ENCODE measurements around the gene LY6G5B.
A peak's percentile ranks its signal among the peaks of the same experiment; 100 is the strongest.

LY6G5B gene

DNA sequence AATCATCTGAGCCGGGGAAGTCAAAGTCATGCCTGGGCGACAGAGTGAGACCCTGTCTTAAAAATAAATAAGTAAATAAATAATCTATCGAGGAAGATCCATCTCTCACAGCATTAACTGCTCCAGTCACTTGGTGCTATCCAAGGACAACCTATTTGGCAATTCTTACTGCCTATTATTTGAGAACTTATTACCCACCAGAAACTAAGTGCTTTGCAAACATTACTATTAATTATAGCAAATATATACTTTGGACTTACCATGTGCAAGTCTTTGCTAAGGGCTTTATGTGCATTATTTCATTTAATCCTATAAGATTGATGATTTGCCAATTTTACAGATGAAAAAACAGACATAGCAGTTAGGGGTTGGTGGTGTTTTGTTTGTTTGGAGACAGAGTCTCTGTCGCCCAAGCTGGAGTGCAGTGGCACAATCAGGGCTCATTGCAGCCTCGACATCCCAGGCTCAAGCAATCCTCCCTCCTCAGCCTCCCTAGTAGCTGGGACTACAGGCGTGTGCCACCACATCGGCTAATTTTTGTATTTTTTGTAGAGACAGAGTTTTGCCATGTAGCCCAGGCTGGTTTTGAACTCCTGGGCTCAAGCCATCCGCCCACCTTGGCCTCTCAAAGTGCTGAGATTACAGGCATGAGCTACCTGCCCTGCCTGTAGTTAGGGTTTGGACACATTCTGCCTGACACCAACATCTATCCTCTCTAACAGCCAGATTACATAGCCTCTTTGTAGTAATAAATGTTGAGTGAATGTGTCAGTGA is 15.0 kb upstream of the LY6G5B start:
- DNase-seq (ENCODE audit: insufficient read length, low spot score) (no peak), FAIRE-seq (no peak)
- TF ChIP-seq POLR2A (IDR thresholded peaks at IDR 0.05; ENCODE audit: low read depth, low read length) = no peak

DNA sequence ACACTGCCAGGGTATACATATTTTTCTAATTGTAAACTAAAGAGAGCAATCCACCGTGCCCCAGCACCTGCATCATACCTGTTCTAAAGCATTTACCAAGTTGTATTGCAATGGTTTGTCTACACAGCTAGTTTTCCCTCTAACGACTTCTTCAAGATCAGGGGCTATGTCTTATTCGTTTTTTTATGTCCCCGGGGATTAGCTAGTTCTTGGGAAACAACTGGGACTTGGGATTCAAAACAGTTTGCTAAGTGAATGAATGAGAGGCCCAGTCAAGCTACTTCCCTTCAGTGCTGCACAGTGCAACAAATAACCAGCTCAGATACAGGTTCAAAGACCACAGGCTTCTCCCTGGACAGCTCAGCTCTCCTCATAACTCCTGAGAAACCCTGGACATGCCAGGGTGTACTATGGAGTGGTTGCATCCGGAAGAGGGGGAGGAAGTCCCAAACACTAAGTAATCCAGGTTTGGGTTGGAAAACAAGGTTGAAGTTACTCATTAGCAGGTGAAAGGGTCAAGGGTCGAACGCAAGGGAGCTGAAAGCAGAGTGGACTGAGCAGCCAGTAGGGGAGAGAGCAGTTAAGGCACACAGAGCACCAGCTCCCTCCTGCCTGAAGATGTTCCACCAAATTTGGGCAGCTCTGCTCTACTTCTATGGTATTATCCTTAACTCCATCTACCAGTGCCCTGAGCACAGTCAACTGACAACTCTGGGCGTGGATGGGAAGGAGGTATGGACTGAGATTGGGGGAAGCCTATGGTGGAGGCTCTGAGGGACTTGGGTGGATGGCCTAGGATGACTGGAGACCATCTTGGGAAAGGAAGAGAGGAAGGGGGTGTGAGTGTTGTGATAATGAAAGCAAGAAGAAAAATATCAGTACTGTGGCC is 14.2 kb upstream of the LY6G5B start, which contains the start of gene APOM:
APOM (plus strand) TSS at position 546 of the 889 bp plus-strand sequence; CDS start at position 619, 73 bp downstream.
- DNase-seq (ENCODE audit: insufficient read length, low spot score) (no peak), FAIRE-seq (no peak)
- no peak for TF ChIP-seq POLR2A (IDR thresholded peaks at IDR 0.05; ENCODE audit: low read depth, low read length)

DNA sequence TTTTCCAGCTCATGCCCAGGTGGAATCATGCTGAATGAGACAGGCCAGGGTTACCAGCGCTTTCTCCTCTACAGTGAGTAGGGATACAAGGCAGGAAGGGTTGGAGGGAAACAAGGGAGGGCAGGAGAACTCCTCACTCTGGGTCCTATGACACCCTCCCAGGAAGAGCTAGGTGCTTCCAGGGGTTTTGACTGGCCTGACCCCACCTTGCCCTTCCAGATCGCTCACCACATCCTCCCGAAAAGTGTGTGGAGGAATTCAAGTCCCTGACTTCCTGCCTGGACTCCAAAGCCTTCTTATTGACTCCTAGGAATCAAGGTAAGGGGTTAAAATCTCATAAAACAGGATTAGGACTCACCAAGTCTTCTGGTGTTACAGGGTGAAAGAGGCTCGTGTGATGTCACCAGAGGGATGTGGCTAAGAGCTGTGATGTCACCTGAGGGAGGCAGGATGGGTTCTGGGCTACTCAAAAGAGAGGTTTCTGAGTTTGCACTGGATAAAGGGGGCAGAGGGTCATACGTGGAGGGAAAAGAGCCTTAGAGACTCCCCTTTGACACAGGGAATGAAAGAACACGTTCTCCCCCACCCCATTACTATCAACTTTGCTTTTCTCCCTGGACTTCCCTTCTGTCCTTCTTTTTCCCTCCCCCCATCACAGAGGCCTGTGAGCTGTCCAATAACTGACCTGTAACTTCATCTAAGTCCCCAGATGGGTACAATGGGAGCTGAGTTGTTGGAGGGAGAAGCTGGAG is 12.2 kb upstream of the LY6G5B start:
- no peak for FAIRE-seq
- no peak for TF ChIP-seq POLR2A (IDR thresholded peaks at IDR 0.05; ENCODE audit: low read depth, low read length)
- DNase-seq (ENCODE audit: insufficient read length, low spot score) = no peak

DNA sequence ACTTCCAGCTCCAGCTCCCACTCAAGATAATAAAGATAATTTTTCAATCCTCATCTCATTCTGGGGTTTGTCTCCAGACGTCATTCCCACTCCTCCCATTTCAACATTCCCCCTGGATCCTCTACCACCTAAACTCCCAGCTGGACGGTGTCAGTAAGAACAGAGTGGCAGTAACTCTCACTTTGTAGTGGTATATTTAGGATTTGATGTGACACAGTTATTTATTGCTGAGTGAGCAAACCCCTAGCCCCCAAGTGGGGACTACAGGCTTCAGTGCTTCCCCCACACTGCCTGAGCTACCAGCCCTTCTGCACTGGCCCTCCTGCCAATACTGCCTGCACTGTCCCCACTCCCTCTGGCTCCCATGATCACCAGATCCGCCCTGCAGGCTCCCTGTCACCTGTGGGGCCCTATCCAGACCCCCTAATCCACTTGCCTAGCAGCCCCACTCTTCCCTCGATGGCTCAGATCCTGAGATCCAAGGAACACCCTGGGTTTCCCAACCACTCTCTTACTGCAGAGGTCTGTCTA is 11.6 kb upstream of the LY6G5B start:
- TF ChIP-seq POLR2A (IDR thresholded peaks at IDR 0.05; ENCODE audit: low read depth, low read length) = no peak
- DNase-seq (ENCODE audit: insufficient read length, low spot score) (no peak), FAIRE-seq (no peak)

DNA sequence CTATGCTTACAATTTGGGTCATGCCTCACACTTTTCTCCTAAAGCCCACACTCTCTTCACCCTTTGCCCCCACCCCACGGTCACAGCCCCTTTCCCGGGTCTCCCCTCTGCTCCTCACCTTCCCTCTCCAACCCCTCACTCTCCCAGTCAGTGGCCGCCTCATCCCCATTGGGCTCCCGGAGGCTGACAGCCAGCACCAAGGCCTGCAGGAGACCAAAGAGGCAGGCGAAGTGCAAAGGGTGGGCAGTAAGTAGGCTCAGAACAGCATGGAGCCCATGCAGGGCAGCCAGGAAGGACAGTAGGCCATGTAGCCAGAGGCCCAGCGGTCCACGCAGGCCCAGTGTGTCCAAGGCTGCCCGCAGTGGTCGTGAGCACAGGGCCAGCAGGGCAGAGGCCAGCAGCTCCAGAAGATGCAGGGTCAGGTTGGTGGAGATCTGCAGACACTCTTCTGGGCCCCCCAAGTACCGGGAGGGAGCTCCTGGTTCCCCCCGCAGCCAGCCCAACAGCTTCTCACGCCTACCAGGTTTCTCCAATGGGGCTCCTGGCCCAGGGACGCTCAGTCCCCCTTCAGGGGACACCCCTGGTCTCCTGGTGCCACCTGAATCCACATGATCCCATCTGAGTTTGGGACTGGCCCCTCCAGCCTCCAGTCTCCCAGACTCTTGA is 10.7 kb upstream of the LY6G5B start:
- TF ChIP-seq POLR2A (IDR thresholded peaks at IDR 0.05; ENCODE audit: low read depth, low read length) = no peak
- DNase-seq (ENCODE audit: insufficient read length, low spot score) = no peak
- FAIRE-seq = no peak

DNA sequence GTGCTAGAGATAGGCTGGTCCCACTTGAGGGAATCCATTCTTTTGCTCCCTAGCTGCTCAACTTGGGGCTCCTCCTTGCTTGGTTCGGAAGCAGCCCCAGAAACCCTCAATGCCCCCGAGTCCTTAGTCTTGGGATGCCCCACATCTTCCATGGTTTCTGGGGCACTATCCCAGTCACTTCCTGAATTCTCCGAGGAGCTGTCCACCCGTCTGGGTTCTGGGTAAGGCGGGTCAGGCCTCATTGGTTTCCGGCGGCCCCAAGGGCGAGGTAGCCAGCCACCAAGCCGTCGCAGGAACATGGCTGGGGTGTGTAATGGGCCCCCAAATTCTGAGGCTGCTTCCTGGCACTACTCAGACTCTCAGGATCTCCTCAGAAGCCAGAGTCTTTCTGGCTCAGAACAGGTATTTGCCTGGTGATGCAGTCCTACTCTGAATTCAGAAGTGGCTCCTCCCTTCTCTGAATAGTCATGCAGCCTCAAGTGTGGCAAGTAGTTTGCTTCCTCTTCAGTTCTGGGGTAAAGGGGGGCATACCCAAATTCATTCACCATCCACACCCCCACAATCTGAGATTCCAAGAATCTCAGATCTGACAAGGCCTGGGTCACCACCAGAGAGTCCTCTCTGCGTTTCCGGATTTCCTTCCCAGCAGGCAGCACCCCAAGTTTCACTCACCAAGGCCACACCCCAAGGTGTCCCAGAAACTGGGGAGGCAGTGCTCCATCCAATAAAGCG is 10.0 kb upstream of the LY6G5B start:
- no peak for FAIRE-seq
- TF ChIP-seq POLR2A (IDR thresholded peaks at IDR 0.05; ENCODE audit: low read depth, low read length) = no peak
- DNase-seq (ENCODE audit: insufficient read length, low spot score) = no peak

DNA sequence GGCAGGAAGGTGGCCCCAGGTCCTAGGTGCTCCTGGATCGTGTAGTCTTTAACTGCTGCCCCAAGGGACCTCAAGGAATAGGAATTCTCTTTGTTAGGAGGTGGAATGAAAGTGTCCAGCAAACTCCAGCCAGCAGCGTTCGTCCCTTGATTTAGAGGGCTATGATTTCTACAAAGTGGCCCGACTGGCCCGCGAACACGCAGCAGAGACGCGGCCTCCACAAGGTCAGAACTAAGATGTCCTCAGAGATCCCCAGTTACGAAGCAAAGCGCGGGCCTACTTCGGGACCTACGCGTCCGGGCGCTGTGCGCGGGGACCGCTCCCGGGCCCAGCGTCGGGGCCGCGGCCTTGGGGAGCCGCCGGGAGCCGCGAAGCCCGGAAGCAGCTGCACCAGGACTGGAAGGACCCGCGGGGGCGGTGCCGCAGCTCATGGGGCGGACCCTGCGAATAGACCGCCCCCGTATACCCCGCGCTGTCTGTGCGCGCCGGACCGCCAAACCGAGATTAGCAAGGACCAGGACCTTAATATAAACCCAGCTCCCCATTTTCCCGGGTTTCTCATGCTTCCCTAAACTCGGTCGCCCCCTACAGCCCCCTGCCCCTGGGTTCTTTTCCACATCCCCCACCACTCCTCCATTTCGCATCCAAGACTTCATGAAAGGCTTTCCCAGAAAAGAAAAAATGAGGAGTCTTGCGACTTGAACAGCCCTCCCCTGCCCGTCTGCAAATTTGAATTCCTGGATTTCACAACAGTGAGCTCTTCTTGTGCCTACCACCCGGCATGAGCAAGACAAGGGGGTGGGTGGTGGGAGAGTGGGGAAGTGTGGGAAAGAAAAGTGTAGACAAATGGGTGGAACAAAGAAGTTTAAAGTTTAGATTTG is 9.2 kb upstream of the LY6G5B start, which contains the start of gene C6orf47:
C6orf47 (minus strand) TSS at position 398 of the 881 bp plus-strand sequence. CDS start 831 bp downstream, outside the sequence.
- FAIRE-seq = no peak
- DNase-seq (ENCODE audit: insufficient read length, low spot score) = peak; percentile 81
- TF ChIP-seq POLR2A (IDR thresholded peaks at IDR 0.05; ENCODE audit: low read depth, low read length) = peak; percentile 79

DNA sequence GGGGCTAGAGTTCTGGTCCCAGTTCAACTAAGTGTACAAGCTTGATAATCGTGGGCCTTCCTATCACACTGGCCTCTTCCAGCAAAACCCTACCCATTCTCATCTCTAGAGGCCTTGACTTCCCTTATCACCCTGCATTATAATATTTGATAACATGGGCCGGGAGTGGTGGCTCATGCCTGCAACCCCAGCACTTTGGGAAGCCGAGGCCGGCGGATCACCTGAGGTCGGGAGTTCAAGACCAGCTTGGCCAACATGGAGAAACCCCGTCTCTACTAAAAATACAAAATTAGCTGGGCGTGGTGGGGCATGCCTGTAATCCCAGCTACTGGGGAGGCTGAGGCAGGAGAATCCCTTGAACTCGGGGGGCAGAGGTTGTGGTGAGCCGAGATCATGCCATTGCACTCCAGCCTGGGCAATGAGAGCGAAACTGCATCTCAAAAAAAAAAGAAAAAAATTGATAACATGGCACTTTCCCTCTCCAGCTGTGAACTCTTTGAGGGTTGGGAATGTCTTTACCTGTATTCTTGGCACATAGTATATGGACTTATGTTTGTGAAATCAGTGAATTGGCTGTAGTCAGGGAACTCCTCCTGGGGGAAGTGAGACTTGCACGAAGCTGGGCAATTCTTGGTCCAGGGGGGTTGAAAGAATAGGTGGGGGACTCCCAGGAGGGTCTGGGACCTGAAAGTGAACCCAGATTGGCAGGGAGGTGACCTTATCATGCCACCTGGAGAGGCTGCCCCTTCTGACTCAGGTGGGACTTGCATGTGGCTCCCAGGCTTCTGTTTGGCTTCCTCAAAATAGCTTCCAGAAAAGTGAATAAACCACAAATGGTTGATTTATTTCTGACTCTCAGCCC is 8.3 kb upstream of the LY6G5B start:
- TF ChIP-seq POLR2A (IDR thresholded peaks at IDR 0.05; ENCODE audit: low read depth, low read length) = no peak
- DNase-seq (ENCODE audit: insufficient read length, low spot score) (no peak), FAIRE-seq (no peak)

DNA sequence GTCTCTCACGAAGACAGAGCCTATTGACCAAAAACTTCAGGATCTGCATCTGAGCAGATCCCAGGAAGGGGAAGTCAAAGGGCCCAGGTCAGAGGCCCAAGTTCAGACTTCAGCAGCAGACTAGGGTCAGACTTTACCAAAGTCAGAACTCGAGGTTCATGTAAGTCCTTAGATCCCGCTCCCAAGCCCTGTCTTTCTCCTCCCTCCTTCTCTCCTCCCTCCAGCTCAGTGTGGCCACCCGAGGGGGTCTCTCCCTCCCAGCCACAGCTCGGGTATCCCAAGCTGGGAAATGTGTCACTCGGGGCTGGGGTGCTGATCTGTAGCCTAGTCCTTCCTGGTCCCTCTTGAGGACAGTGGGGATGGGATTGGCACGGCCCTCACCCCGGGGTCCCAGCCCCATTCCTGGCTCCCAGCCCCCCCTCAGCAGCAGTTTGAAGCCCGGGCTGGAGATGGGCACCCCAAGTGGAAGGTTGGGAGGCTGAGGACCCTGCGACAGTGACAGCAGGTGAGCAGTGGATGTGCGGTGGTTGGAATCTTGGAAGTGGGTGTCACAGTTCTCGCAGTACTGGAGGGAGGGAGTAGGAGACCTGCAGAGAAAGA is 7.6 kb upstream of the LY6G5B start:
- no peak for TF ChIP-seq POLR2A (IDR thresholded peaks at IDR 0.05; ENCODE audit: low read depth, low read length)
- no peak for FAIRE-seq
- DNase-seq (ENCODE audit: insufficient read length, low spot score) = no peak
